ENCODE measurements around the gene TXNRD3. TPM values are rescaled to one million over a fixed set of nuclear protein-coding genes. Genes with fewer than 3 reads are reported as not detected.

The TXNRD3 gene
- total and polyA plus RNA-seq, 4 donors = 7.4 to 19.0 (median 13.3) TPM

- 27% methylated on average over 5 of the region's 7 CpGs for WGBS (ENCODE audit: insufficient coverage)
- Histone ChIP-seq H3K4me1 (ENCODE audit: control insufficient read depth, insufficient read depth, low read length) (peaks cover 26% of the 10 kb centered on the region), H3K4me3 (ENCODE audit: low read depth, low read length) (no peak overlapping the region), H3K36me3 (ENCODE audit: control insufficient read depth, insufficient read depth, low read length) (no peaks in the 10 kb centered on the region), H3K27ac (ENCODE audit: low read depth, low read length) (peak overlapping the region; percentile 1), H3K9me3 (ENCODE audit: control insufficient read depth, insufficient read depth, low read length) (no peaks in the 10 kb centered on the region), H3K27me3 (ENCODE audit: control insufficient read depth, insufficient read depth, low read length) (peaks cover under 1% of the 10 kb centered on the region)
- DNase-seq (ENCODE audit: low read depth in 4 of 6, low spot score in 6 of 6) = peak in 2 of 6 donors; percentile 66 to 80
Measured at GRCh38 chr3:126684218-126684751, 29.4 kb upstream of the TXNRD3 start.

GRCh38 chr3:126683069-126683468 lies 28.1 kb upstream of the TXNRD3 start:
- Histone ChIP-seq H3K4me3 (ENCODE audit: low read depth, low read length) (no peak overlapping the region), H3K4me1 (ENCODE audit: control insufficient read depth, insufficient read depth, low read length) (peaks cover 35% of the 10 kb centered on the region), H3K27ac (ENCODE audit: low read depth, low read length) (no peak overlapping the region), H3K27me3 (ENCODE audit: control insufficient read depth, insufficient read depth, low read length) (peaks cover 8% of the 10 kb centered on the region), H3K9me3 (ENCODE audit: control insufficient read depth, insufficient read depth, low read length) (no peaks in the 10 kb centered on the region), H3K36me3 (ENCODE audit: control insufficient read depth, insufficient read depth, low read length) (no peaks in the 10 kb centered on the region)
- no CpG with 5 or more reads among the region's 5 CpGs for WGBS (ENCODE audit: insufficient coverage)
- DNase-seq (ENCODE audit: low read depth in 4 of 6, low spot score in 6 of 6) = no peak

- Histone ChIP-seq H3K27ac (ENCODE audit: low read depth, low read length) (no peak overlapping the region), H3K36me3 (ENCODE audit: control insufficient read depth, insufficient read depth, low read length) (no peaks in the 10 kb centered on the region), H3K4me1 (ENCODE audit: control insufficient read depth, insufficient read depth, low read length) (peaks cover 35% of the 10 kb centered on the region), H3K4me3 (ENCODE audit: low read depth, low read length) (no peak overlapping the region), H3K9me3 (ENCODE audit: control insufficient read depth, insufficient read depth, low read length) (no peaks in the 10 kb centered on the region), H3K27me3 (ENCODE audit: control insufficient read depth, insufficient read depth, low read length) (peaks cover 8% of the 10 kb centered on the region)
- DNase-seq (ENCODE audit: low read depth in 4 of 6, low spot score in 6 of 6) = no peak
- 80% methylated on average over 2 of the region's 2 CpGs for WGBS (ENCODE audit: insufficient coverage)
Measured at GRCh38 chr3:126682009-126682408, 27.1 kb upstream of the TXNRD3 start.

GRCh38 chr3:126680667-126681055 lies 25.7 kb upstream of the TXNRD3 start:
- Histone ChIP-seq H3K27me3 (ENCODE audit: control insufficient read depth, insufficient read depth, low read length) (peaks cover 8% of the 10 kb centered on the region), H3K4me3 (ENCODE audit: low read depth, low read length) (no peak overlapping the region), H3K36me3 (ENCODE audit: control insufficient read depth, insufficient read depth, low read length) (no peaks in the 10 kb centered on the region), H3K27ac (ENCODE audit: low read depth, low read length) (no peak overlapping the region), H3K4me1 (ENCODE audit: control insufficient read depth, insufficient read depth, low read length) (peaks cover 35% of the 10 kb centered on the region), H3K9me3 (ENCODE audit: control insufficient read depth, insufficient read depth, low read length) (no peaks in the 10 kb centered on the region)
- WGBS (ENCODE audit: insufficient coverage) = 85% methylated on average over 2 of the region's 4 CpGs
- peak in 1 of 6 donors; percentile 71 for DNase-seq (ENCODE audit: low read depth in 4 of 6, low spot score in 6 of 6)

- DNase-seq (ENCODE audit: low read depth in 4 of 6, low spot score in 6 of 6) = no peak
- H3K4me3 ChIP-seq (ENCODE audit: low read depth, low read length) = no peak overlapping the region
- no peak overlapping the region for H3K27ac ChIP-seq (ENCODE audit: low read depth, low read length)
- peaks cover 35% of the 10 kb centered on the region for H3K4me1 ChIP-seq (ENCODE audit: control insufficient read depth, insufficient read depth, low read length)
- H3K36me3 ChIP-seq (ENCODE audit: control insufficient read depth, insufficient read depth, low read length) = no peaks in the 10 kb centered on the region
- no peaks in the 10 kb centered on the region for H3K9me3 ChIP-seq (ENCODE audit: control insufficient read depth, insufficient read depth, low read length)
- 66% methylated on average over 5 of the region's 11 CpGs for whole genome bisulfite sequencing (ENCODE audit: insufficient coverage)
- H3K27me3 ChIP-seq (ENCODE audit: control insufficient read depth, insufficient read depth, low read length) = peaks cover 8% of the 10 kb centered on the region
Measured at GRCh38 chr3:126679831-126680666, 25.1 kb upstream of the TXNRD3 start.

- no peak overlapping the region for H3K4me3 ChIP-seq (ENCODE audit: low read depth, low read length)
Measured at GRCh38 chr3:126679318-126679751, 24.4 kb upstream of the TXNRD3 start.

GRCh38 chr3:126678693-126679317 lies 23.9 kb upstream of the TXNRD3 start:
- peaks cover 8% of the 10 kb centered on the region for H3K27me3 ChIP-seq (ENCODE audit: control insufficient read depth, insufficient read depth, low read length)
- H3K4me1 ChIP-seq (ENCODE audit: control insufficient read depth, insufficient read depth, low read length) = peaks cover 23% of the 10 kb centered on the region
- H3K36me3 ChIP-seq (ENCODE audit: control insufficient read depth, insufficient read depth, low read length) = no peaks in the 10 kb centered on the region
- 29% methylated on average over 30 of the region's 30 CpGs for WGBS (ENCODE audit: insufficient coverage)
- H3K9me3 ChIP-seq (ENCODE audit: control insufficient read depth, insufficient read depth, low read length) = no peaks in the 10 kb centered on the region
- no peak overlapping the region for H3K27ac ChIP-seq (ENCODE audit: low read depth, low read length)
- H3K4me3 ChIP-seq (ENCODE audit: low read depth, low read length) = no peak overlapping the region
- peak in 1 of 6 donors; percentile 8 for DNase-seq (ENCODE audit: low read depth in 4 of 6, low spot score in 6 of 6)

More at GRCh38 chr3:126679318-126679751, 24.4 kb upstream of the TXNRD3 start:
- no peaks in the 10 kb centered on the region for H3K36me3 ChIP-seq (ENCODE audit: control insufficient read depth, insufficient read depth, low read length)
- H3K27me3 ChIP-seq (ENCODE audit: control insufficient read depth, insufficient read depth, low read length) = peaks cover 8% of the 10 kb centered on the region
- no peaks in the 10 kb centered on the region for H3K9me3 ChIP-seq (ENCODE audit: control insufficient read depth, insufficient read depth, low read length)
- no peak overlapping the region for H3K27ac ChIP-seq (ENCODE audit: low read depth, low read length)
- WGBS (ENCODE audit: insufficient coverage) = 2% methylated on average over 19 of the region's 20 CpGs
- peaks cover 28% of the 10 kb centered on the region for H3K4me1 ChIP-seq (ENCODE audit: control insufficient read depth, insufficient read depth, low read length)
- DNase-seq (ENCODE audit: low read depth in 4 of 6, low spot score in 6 of 6) = peak in 5 of 6 donors; percentile 66 to 94 (median 70)

GRCh38 chr3:126677862-126678503 lies 23.1 kb upstream of the TXNRD3 start:
- Histone ChIP-seq H3K4me3 (ENCODE audit: low read depth, low read length) (no peak overlapping the region), H3K27ac (ENCODE audit: low read depth, low read length) (no peak overlapping the region), H3K36me3 (ENCODE audit: control insufficient read depth, insufficient read depth, low read length) (no peaks in the 10 kb centered on the region), H3K9me3 (ENCODE audit: control insufficient read depth, insufficient read depth, low read length) (no peaks in the 10 kb centered on the region), H3K27me3 (ENCODE audit: control insufficient read depth, insufficient read depth, low read length) (peaks cover 8% of the 10 kb centered on the region), H3K4me1 (ENCODE audit: control insufficient read depth, insufficient read depth, low read length) (peaks cover 18% of the 10 kb centered on the region)
- 81% methylated on average over 12 of the region's 13 CpGs for WGBS (ENCODE audit: insufficient coverage)
- DNase-seq (ENCODE audit: low read depth in 4 of 6, low spot score in 6 of 6) = peak in 2 of 6 donors; percentile 22 to 51

- Histone ChIP-seq H3K27me3 (ENCODE audit: control insufficient read depth, insufficient read depth, low read length) (peaks cover 8% of the 10 kb centered on the region), H3K4me3 (ENCODE audit: low read depth, low read length) (no peak overlapping the region), H3K27ac (ENCODE audit: low read depth, low read length) (no peak overlapping the region), H3K36me3 (ENCODE audit: control insufficient read depth, insufficient read depth, low read length) (no peaks in the 10 kb centered on the region), H3K4me1 (ENCODE audit: control insufficient read depth, insufficient read depth, low read length) (peaks cover 18% of the 10 kb centered on the region), H3K9me3 (ENCODE audit: control insufficient read depth, insufficient read depth, low read length) (no peaks in the 10 kb centered on the region)
- WGBS (ENCODE audit: insufficient coverage) = 74% methylated on average over 5 of the region's 7 CpGs
- DNase-seq (ENCODE audit: low read depth in 4 of 6, low spot score in 6 of 6) = no peak
Measured at GRCh38 chr3:126676919-126677705, 22.2 kb upstream of the TXNRD3 start.

Data from spinal cord (tissue), 10 donors.